OCI-LY3 (cell line): Measurements from ENCODE around the gene S100B.

ENCODE experiments used
- CTCF ChIP-seq: fragments of 200-600, 300-600 bp; sonication (generic); IDR thresholded peaks from 2 replicates; pipeline ENCODE4 v1.5.1; 2014; ENCODE audit warnings: antibody characterized with exemption, low read length, low read depth
- EZH2phosphoT487 ChIP-seq: fragments of 200-600 bp; shearing (Covaris generic); IDR thresholded peaks from 2 replicates; pipeline ENCODE4 v1.6.1; 2018; ENCODE audit warnings: antibody characterized with exemption, mixed run types, low read depth

- TF ChIP-seq CTCF: no peak
- TF ChIP-seq EZH2phosphoT487: no peak
Measured at GRCh38 chr21:46635324-46636180, 30.7 kb upstream of the S100B start, which contains the start of gene PRMT2.
